DND-41 (cell line): Measurements from ENCODE around the gene WNT10A.

Source experiments
- CTCF ChIP-seq: IDR thresholded peaks from 2 replicates; pipeline ENCODE4 v1.5.1; 2012; ENCODE audit warnings: borderline replicate concordance, low read length, moderate library complexity, mild to moderate bottlenecking; ENCODE audit not compliant: poor library complexity, severe bottlenecking; ENCODE audit errors: extremely low read depth
- EZH2 ChIP-seq: IDR thresholded peaks from 3 replicates; pipeline ENCODE4 v1.6.1; 2012; ENCODE audit warnings: borderline replicate concordance, low read depth, mild to moderate bottlenecking, moderate library complexity, low read length, inconsistent platforms; ENCODE audit not compliant: severe bottlenecking

GRCh38 chr2:218897394-218898108 lies 16.9 kb downstream of the WNT10A start:
- no peak for TF ChIP-seq CTCF
- no peak for TF ChIP-seq EZH2
